Muscle of leg (tissue), 11 donors: ENCODE results near the gene DYRK1B. TPM values are rescaled to one million over a fixed set of nuclear protein-coding genes. Genes with fewer than 3 reads are reported as not detected.

ENCODE experiments used
- DNase-seq: peaks from one replicate; pipeline ENCODE4 v3.0.0; 2013
- H3K27ac ChIP-seq: one replicate; pipeline ENCODE4 v1.5.1; 2013; ENCODE audit warnings: mild to moderate bottlenecking, low read length, control low read depth
- H3K27me3 ChIP-seq: one replicate; pipeline ENCODE4 v1.6.1; 2013; ENCODE audit warnings: low read length; ENCODE audit not compliant: control insufficient read depth, insufficient read depth
- H3K36me3 ChIP-seq: one replicate; pipeline ENCODE4 v1.6.1; 2013; ENCODE audit warnings: low read length; ENCODE audit not compliant: control insufficient read depth, insufficient read depth
- H3K4me1 ChIP-seq: one replicate; pipeline ENCODE4 v1.6.1; 2013; ENCODE audit warnings: low read length; ENCODE audit not compliant: control insufficient read depth, insufficient read depth
- H3K4me3 ChIP-seq: one replicate; pipeline ENCODE4 v1.5.1; 2013; ENCODE audit warnings: low read length, control low read depth
- H3K9me3 ChIP-seq: replicated peaks from 2 replicates; pipeline ENCODE4 v1.6.1; 2013; ENCODE audit warnings: low read depth, low read length; ENCODE audit not compliant: control insufficient read depth
- WGBS: methylation state at CpG from one replicate; pipeline ENCODE4 v1.1.5; 2013; ENCODE audit warnings: missing lambda C conversion rate; ENCODE audit not compliant: insufficient coverage; 5-methylcytosine and 5-hydroxymethylcytosine counted together
- polyA plus RNA-seq, 8 donors: library from polyadenylated mRNA; unstranded; fragments of 120-200 nt; gene quantifications; one replicate each; pipeline versions ENCODE4 v1.2.1 to v1.2.3, GENCODE V29; 2013; ENCODE audit warnings: inconsistent platforms in 1 of 8, low replicate concordance in 1 of 8; ENCODE audit not compliant: insufficient read length in 8 of 8, insufficient read depth in 1 of 8
- total RNA-seq: library from RNA; stranded (reverse); fragments of 120-200 nt; gene quantifications from one replicate; pipeline ENCODE4 v1.2.4, GENCODE V29; 2013

The DYRK1B gene
- total and polyA plus RNA-seq, 9 donors, result 23.5 to 59.5 (median 48.0) TPM

DNA sequence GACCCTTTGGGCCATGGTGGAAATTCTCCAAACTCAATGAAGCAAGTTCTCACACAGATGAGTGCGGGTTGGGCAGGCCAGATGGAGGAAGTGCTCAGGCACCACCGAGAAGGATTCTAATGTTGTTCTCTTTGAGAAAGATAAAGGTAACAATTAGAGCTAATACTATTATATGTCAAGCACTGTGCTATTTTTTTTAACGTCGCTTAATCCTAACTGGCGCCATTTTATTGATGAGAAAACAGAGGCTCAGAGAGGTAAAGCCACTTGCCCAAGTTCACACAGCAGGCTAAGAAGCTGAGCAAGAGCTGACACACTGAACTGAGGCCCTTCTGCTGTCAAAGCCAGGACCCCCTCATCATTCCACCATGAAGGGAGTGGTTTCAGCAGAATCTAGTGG, 11.2 kb upstream of the DYRK1B start:
- Histone ChIP-seq H3K4me3 (peak overlapping the region; percentile 92), H3K27me3 (no peaks in the 10 kb centered on the region), H3K4me1 (peaks cover 40% of the 10 kb centered on the region), H3K9me3 (no peaks in the 10 kb centered on the region), H3K36me3 (peaks cover 2% of the 10 kb centered on the region), H3K27ac (no peak overlapping the region)
- DNase-seq, result no peak
- WGBS, result no CpG with 5 or more reads among the region's 5 CpGs

DNA sequence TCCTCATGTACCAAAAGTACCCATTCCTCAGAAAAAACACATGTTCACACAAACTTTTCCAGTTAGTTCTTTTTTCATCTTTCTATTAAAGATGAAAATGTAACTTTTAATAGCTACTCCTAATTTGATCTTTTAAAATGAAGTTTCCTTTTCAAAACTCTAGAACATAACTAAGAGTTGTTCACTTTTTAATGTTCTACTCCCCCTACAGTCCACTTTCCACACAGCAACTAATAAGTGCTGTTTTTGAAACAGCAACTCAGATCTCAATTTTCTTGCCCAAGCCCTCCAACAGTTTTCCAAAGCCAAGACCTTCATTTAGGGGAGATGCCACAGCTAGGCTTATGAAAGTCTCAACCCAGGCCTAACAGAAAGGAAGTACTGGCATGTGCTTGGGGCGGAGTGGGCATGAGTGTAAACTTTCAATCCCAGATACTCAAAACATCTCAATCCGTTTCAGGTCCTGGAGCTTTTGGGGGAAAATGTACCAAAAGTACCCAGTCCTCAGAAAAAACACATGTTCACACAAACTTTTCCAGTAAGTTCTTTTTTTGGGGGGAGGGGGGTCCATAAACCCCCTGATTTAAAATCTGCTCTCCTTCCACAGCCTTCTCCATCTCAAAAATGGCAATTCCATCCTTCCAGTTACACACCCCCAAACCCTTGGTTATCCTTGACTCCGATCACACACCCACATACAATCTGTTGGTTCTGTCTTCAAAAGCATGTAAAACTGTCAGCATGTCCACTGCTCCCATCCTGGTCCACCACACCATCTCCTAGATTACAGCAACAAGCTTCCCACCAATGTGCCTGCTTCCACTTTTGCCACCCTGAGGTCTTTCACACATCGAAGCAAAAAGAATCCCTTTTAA, 10.2 kb upstream of the DYRK1B start:
- Histone ChIP-seq H3K27ac (no peak overlapping the region), H3K4me1 (peaks cover 50% of the 10 kb centered on the region), H3K36me3 (peaks cover 11% of the 10 kb centered on the region), H3K9me3 (no peaks in the 10 kb centered on the region), H3K27me3 (no peaks in the 10 kb centered on the region), H3K4me3 (no peak overlapping the region)
- peak; percentile 61 for DNase-seq
- 40% methylated on average over 1 of the region's 4 CpGs for WGBS

DNA sequence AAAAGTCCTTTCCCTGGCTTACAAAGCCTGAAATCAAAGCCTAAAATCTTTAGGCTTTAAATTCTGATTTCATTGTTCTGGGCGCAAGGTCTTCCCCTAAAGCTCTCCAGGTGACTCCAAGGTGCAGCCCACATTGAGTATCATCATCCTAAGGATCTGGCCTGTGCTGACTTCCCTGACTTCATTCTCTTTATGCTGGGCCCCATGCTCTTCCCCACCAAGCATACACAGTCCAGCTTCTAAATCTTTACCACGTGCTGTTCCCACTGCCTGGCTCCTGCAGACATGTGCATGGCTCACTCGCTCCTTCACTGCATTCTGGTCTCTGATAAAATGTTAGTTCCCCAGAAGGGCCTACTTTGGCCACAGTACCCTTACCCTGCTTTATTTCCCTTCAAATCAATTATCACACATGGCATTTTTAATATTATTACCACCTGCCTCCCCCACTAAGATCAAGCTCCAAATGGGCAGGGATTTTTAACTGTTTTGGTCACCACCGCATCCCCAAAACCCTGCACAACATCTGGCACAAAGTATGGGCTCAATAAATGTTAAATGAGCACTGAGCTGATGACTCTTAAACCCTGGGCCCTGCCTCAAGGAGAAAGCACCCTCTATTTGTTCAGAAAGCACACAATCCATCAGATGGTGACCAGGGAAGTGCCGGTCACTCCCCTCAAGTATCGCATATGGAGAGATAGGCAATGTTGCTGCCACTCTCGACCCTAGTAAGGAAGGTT, 8.9 kb upstream of the DYRK1B start:
- no peaks in the 10 kb centered on the region for H3K9me3 ChIP-seq
- H3K4me1 ChIP-seq, result peaks cover 54% of the 10 kb centered on the region
- peaks cover 24% of the 10 kb centered on the region for H3K36me3 ChIP-seq
- no peak for DNase-seq
- no peaks in the 10 kb centered on the region for H3K27me3 ChIP-seq
- WGBS, result 90% methylated on average over 4 of the region's 7 CpGs
- H3K4me3 ChIP-seq, result no peak overlapping the region
- peak overlapping the region; percentile 9 for H3K27ac ChIP-seq

DNA sequence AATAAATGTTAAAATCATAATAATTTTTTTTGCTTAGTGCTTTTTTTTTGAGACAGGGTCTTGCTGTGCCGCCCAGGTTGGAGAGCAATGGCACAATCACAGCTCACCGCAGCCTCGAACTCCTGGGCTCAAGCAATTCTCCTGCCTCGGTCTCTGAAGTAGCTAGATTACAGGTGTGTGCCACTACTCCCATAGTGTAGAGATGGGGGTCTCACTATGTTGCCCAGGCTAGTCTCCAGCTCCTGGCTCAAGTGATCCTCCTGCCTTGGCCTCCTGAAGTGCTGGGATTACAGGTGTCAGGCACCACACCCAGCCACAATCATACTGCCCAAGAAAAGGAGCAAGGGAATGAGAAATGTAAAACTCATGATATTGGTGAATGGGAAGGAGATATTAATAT, 7.1 kb upstream of the DYRK1B start:
- DNase-seq, result no peak
- no peaks in the 10 kb centered on the region for H3K27me3 ChIP-seq
- H3K27ac ChIP-seq, result no peak overlapping the region
- H3K4me1 ChIP-seq, result peaks cover 46% of the 10 kb centered on the region
- no peaks in the 10 kb centered on the region for H3K9me3 ChIP-seq
- H3K4me3 ChIP-seq, result no peak overlapping the region
- 100% methylated on average over 2 of the region's 4 CpGs for WGBS
- H3K36me3 ChIP-seq, result peaks cover 39% of the 10 kb centered on the region

DNA sequence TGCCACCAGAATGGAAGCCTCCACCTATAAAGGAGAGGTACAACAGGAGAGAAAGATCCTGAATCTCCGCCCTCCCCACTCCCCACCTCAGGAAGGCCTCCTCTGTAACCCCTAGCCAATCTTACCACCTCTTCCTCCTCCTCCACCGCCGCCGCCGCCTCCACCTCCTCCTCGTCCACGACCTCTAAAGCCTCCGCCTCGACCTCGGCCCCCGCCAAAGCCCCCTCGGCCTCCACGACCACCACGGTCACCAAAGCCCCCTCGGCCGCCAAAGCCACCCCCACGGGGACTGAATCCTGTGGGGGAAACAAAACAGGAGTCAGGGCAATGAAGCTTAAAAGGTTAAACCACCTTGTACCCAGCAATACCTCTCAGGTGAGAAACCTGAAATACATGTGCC, 6.5 kb upstream of the DYRK1B start:
- Histone ChIP-seq H3K4me3 (no peak overlapping the region), H3K27me3 (no peaks in the 10 kb centered on the region), H3K27ac (peak overlapping the region; percentile 71), H3K9me3 (no peaks in the 10 kb centered on the region), H3K36me3 (peaks cover 42% of the 10 kb centered on the region), H3K4me1 (peaks cover 46% of the 10 kb centered on the region)
- no peak for DNase-seq
- WGBS, result 87% methylated on average over 4 of the region's 17 CpGs

DNA sequence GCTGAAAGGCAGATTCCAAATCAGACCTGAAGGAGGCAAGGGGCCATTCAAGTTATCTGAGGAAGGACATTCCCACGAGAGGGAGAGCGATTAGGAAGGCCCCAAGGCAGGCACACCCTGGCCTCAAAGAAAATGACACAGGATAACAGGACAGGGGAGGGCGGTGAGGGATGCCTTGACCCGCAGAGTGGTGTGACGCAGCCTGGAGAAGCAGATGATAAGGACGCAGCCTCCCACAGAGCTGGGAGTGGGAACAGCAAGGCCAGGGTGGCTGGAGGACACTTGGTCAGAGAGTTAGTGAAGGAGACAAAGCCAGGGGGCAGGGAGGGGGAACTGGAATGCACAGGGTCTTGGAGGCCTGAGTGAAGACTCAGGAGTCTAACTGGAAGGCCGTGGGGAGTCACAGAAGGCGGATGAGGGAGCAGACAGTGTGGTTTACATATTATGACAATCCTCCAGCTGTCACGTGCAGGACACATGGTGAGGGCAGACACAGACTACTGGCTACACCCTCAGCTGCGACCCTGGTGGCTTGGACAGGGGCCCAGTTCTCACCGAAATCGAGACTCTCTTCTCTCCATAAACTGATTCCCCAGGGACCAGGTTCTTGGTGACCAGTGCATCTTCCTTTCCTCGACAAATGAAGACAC, 5.8 kb upstream of the DYRK1B start:
- Histone ChIP-seq H3K4me3 (no peak overlapping the region), H3K36me3 (peaks cover 49% of the 10 kb centered on the region), H3K27ac (peak overlapping the region; percentile 81), H3K27me3 (no peaks in the 10 kb centered on the region), H3K4me1 (peaks cover 42% of the 10 kb centered on the region), H3K9me3 (no peaks in the 10 kb centered on the region)
- DNase-seq, result peak; percentile 48
- WGBS, result 90% methylated on average over 10 of the region's 13 CpGs

DNA sequence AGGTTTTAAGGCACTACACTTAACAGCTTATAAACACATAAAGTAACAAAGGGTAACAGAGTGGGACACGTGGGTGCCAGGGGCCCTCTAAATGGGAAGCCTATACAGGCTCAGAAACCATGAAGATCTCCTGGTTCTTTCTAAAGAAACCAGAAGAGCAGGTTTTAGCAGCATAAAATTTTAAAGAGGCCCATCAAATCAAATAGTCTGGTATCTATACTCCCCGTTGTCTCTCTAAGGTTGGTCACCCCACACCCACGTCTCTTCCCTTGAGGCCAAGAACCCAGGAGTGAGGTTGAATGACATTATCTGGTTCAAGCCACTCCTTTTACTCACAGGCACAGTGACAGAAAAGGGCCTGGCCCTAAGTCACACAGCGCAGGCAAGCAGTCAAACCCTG, 4.6 kb upstream of the DYRK1B start:
- H3K36me3 ChIP-seq, result peaks cover 56% of the 10 kb centered on the region
- no peak for DNase-seq
- no peak overlapping the region for H3K4me3 ChIP-seq
- no peaks in the 10 kb centered on the region for H3K9me3 ChIP-seq
- H3K4me1 ChIP-seq, result peaks cover 41% of the 10 kb centered on the region
- no peaks in the 10 kb centered on the region for H3K27me3 ChIP-seq
- 80% methylated on average over 2 of the region's 4 CpGs for WGBS
- H3K27ac ChIP-seq, result no peak overlapping the region

DNA sequence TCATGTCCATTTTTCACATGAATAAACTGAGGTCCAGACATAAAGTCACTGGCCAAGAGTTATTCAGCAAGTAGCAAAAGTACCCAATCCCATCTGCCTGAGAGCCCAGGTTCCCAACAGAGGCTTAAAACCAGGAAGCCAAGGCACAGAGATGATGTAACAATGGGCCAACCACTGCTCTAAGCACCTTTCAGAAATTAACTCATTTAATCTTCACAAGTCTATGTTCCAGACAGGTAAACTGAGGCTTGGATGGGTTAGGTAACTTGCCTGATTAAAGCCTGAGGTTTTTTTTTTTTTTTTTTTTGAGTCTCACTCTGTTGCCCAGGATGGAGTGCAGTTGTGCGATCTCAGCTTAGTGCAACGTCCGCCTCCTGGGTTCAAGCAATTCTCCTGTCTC, 4.0 kb upstream of the DYRK1B start:
- Histone ChIP-seq H3K27me3 (no peaks in the 10 kb centered on the region), H3K36me3 (peaks cover 56% of the 10 kb centered on the region), H3K4me3 (no peak overlapping the region), H3K4me1 (peaks cover 37% of the 10 kb centered on the region), H3K27ac (no peak overlapping the region), H3K9me3 (no peaks in the 10 kb centered on the region)
- DNase-seq, result no peak
- no CpG with 5 or more reads among the region's 3 CpGs for WGBS

DNA sequence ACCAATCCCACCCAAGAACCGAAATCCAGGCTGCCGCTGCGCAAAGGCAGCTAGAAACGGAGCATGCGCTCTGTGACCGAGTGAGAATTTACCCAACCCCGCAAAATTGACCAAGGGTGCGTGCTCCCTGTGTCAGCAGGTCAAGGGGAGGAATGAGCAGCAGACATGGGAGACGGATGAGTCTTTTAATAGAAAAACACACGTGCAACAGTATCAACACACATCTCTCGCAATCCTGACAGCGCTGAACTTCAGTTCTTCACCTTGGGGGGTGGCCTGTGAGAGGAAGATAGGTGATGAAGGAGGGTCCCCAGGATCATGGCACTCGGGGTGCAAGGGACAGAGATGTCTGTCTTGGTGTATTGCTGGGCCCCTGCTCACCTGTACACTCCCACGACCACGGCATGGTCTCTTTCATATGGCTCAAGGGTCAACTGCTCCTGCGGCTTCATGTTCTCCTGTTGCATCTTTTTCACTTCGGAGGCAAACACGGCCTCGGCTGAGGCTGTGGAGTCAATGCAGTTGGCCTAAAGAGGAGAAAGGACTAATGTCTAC, 402 bp upstream of the DYRK1B start:
- H3K27ac ChIP-seq, result peak overlapping the region; percentile 98
- H3K4me1 ChIP-seq, result peaks cover 49% of the 10 kb centered on the region
- no peaks in the 10 kb centered on the region for H3K27me3 ChIP-seq
- WGBS, result 42% methylated on average over 6 of the region's 19 CpGs
- DNase-seq, result no peak
- H3K4me3 ChIP-seq, result peak overlapping the region; percentile 24
- H3K36me3 ChIP-seq, result peaks cover 73% of the 10 kb centered on the region
- H3K9me3 ChIP-seq, result no peaks in the 10 kb centered on the region

DNA sequence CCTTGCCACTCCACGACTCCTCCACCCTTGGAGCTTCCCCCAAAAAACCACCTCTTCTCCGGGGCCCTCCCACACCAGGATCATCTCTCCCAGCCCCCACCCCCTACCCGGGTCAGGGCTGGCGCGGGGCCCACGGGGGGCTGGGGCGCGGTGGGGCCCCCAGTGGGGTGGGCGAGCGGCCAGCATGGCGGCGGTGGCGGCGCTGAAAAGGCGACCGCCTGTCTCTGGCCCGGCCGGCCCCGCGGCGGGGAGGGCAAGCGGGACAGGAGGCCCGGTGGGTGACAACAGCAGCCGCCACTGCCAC, 850 bp downstream of the DYRK1B start:
- Histone ChIP-seq H3K27me3 (no peaks in the 10 kb centered on the region), H3K4me1 (peaks cover 42% of the 10 kb centered on the region), H3K27ac (peak overlapping the region; percentile 98), H3K4me3 (peak overlapping the region; percentile 98), H3K9me3 (no peaks in the 10 kb centered on the region), H3K36me3 (peaks cover 70% of the 10 kb centered on the region)
- WGBS, result under 1% methylated on average over 24 of the region's 24 CpGs
- DNase-seq, result no peak
